Measurements from ENCODE around the gene SLC24A3.

Gene SLC24A3

GRCh38 chr20:19508449-19508848 lies 296.0 kb downstream of the SLC24A3 start:
- DNase-seq (ENCODE audit: low spot score): no peak

GRCh38 chr20:19510611-19511010 lies 298.2 kb downstream of the SLC24A3 start:
- no peak for DNase-seq (ENCODE audit: low spot score)

- DNase-seq (ENCODE audit: low spot score): no peak
Measured at GRCh38 chr20:19511931-19512330, 299.5 kb downstream of the SLC24A3 start.

- DNase-seq (ENCODE audit: low spot score): no peak
Measured at GRCh38 chr20:19512886-19513677, 300.6 kb downstream of the SLC24A3 start.

- DNase-seq (ENCODE audit: low spot score): no peak
Measured at GRCh38 chr20:19515074-19515473, 302.6 kb downstream of the SLC24A3 start.

GRCh38 chr20:19519466-19519865 lies 307.0 kb downstream of the SLC24A3 start:
- DNase-seq (ENCODE audit: low spot score): no peak

- no peak for DNase-seq (ENCODE audit: low spot score)
Measured at GRCh38 chr20:19520261-19520660, 307.8 kb downstream of the SLC24A3 start.

- DNase-seq (ENCODE audit: low spot score): no peak
Measured at GRCh38 chr20:19522071-19522801, 309.8 kb downstream of the SLC24A3 start.

- no peak for DNase-seq (ENCODE audit: low spot score)
Measured at GRCh38 chr20:19522836-19523590, 310.6 kb downstream of the SLC24A3 start.

GRCh38 chr20:19524691-19525090 lies 312.2 kb downstream of the SLC24A3 start:
- no peak for DNase-seq (ENCODE audit: low spot score)

GRCh38 chr20:19527509-19527908 lies 315.1 kb downstream of the SLC24A3 start:
- no peak for DNase-seq (ENCODE audit: low spot score)

- DNase-seq (ENCODE audit: low spot score): no peak
Measured at GRCh38 chr20:19528286-19529030, 316.0 kb downstream of the SLC24A3 start.

- DNase-seq (ENCODE audit: low spot score): no peak
Measured at GRCh38 chr20:19530006-19530405, 317.6 kb downstream of the SLC24A3 start.

GRCh38 chr20:19531446-19531845 lies 319.0 kb downstream of the SLC24A3 start:
- DNase-seq (ENCODE audit: low spot score): no peak

GRCh38 chr20:19538556-19538955 lies 326.1 kb downstream of the SLC24A3 start:
- DNase-seq (ENCODE audit: low spot score): no peak

- DNase-seq (ENCODE audit: low spot score): no peak
Measured at GRCh38 chr20:19539191-19539590, 326.7 kb downstream of the SLC24A3 start.

GRCh38 chr20:19540392-19540791 lies 327.9 kb downstream of the SLC24A3 start:
- DNase-seq (ENCODE audit: low spot score): no peak

- DNase-seq (ENCODE audit: low spot score): no peak
Measured at GRCh38 chr20:19543101-19543500, 330.7 kb downstream of the SLC24A3 start.

- DNase-seq (ENCODE audit: low spot score): no peak
Measured at GRCh38 chr20:19544684-19545083, 332.2 kb downstream of the SLC24A3 start.

GRCh38 chr20:19546648-19547047 lies 334.2 kb downstream of the SLC24A3 start:
- DNase-seq (ENCODE audit: low spot score): no peak

- no peak for DNase-seq (ENCODE audit: low spot score)
Measured at GRCh38 chr20:19547547-19547946, 335.1 kb downstream of the SLC24A3 start.

GRCh38 chr20:19549896-19550295 lies 337.5 kb downstream of the SLC24A3 start:
- DNase-seq (ENCODE audit: low spot score): no peak

All from HuH-7.5 (cell line).